Right ventricle myocardium inferior (tissue), 1 donor: ENCODE data around the gene GALK1. TPM values are rescaled to one million over a fixed set of nuclear protein-coding genes. Genes with fewer than 3 reads are reported as not detected.

ENCODE experiments used
- ATAC-seq: fragments of 200-7000 bp; cut with Tn5 transposase; one replicate; pipeline ENCODE4 v1.9.1; 2020; ENCODE audit warnings: mild to moderate bottlenecking, moderate library complexity
- DNase-seq: peaks from one replicate; pipeline ENCODE4 v3.0.0; 2021; ENCODE audit errors: missing footprints
- intact Hi-C: fragments of 100-400 bp; cut with DNase I; formaldehyde crosslinking; loops from one replicate; pipeline ENCODE4 v1.11.0; 2022
- total RNA-seq: library from RNA; stranded (reverse); fragmentation: NEBNext Ultra II Directional; extraction: Animal tissue kit (Norgen Biotek cat#: 25700); gene quantifications from one replicate; pipeline ENCODE4 v1.2.1, GENCODE V29; 2021
- donor health status: DM: no; HTN: yes; CAD: no; lungs with severe emphysema.

Gene GALK1
- total RNA-seq, 1 donor from 2014 or later: 23.8 TPM

DNA sequence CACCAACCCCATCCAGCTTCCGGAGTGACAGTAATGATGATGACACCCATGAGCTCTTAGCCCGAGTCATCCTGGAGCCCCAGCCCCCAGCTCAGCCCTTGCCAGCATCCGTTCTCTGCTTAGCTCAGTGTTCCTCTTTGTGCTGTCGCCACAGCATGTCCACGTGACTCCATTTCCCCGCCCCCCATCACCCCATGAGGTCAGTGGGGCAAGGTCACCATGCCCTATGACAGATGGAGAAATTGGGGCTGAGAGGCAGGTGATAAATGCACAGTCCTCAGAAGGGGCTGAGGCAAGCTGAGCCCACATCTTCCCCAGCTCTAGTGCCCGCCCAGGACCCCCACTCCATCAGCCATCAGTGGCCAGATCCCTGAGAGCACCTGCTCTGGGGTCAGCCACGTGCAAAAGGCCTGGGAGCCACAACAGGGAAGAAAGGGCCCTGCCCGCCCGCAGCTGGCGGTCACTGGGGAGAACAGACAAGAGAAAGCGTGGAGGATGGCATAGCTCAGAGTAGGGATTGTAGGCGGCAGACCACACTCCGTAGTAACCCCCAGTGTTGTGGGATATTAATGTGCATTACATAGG lies 26.7 kb downstream of the GALK1 start:
- ATAC-seq (peak; percentile 26), DNase-seq (peak; percentile 84)
- intact Hi-C loops: no loop called here

DNA sequence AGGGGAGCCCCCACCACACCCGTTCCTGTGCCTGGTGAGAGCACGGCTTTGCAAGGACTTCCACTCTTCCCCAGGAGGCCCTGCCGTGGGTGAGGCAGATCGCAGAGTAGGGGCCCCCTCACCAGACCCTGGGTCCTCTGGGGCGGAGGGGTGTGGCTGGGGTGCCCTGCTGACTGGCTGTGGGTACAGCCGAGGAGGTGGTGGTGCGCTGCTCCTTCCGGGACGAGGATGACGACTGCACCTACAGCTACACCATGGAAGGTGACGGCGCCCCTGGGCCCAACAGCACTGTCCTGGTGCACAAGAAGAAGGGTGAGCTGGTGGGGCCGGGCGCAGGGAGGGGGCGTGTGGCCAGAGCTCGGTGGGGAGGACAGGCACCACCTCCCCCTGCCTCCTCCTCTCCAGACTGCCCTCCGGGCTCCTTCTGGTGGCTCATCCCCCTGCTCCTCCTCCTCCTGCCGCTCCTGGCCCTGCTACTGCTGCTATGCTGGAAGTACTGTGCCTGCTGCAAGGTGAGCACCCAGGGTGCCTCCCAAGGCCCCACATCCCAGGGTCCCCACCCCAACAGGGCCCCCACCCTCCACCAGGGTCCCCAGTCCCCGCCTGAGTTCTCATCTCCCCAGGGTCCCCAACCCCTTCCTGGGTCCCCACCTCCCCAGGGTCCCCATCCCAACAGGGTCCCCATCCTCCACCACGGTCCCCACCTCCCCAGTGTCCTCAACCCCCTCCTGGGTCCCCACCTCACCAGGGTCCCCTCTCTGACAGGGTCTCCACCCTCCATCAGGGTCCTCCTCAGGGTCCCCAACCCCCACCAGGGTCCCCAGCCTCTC lies 27.6 kb downstream of the GALK1 start:
- ATAC-seq (no peak), DNase-seq (peak; percentile 56)
- intact Hi-C loops: no loop called here

DNA sequence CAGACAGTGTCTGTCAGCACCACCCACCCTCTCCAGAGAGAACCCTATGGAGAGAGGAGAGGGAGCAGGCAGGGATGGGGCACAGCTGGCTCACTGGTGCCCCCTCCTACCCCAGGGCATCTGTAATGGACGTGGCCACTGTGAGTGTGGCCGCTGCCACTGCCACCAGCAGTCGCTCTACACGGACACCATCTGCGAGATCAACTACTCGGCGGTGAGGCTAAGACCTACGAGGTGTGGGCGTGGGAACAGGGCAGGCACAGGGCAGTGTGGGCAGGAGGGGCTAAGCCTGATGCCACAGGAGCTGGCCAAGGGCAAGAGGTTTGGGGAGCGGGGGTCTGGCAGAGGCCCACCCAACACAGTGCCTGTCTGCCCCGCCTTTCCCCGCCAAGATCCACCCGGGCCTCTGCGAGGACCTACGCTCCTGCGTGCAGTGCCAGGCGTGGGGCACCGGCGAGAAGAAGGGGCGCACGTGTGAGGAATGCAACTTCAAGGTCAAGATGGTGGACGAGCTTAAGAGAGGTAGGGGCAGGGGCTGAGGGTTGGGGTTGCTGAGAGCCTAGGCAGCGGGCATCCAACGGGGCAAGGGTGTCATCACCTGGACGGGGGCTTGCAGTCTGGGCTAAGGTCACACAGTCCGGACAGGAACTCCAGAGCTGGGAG lies 28.7 kb downstream of the GALK1 start:
- DNase-seq (peak; percentile 37), ATAC-seq (no peak)
- intact Hi-C loops: no loop called here

DNA sequence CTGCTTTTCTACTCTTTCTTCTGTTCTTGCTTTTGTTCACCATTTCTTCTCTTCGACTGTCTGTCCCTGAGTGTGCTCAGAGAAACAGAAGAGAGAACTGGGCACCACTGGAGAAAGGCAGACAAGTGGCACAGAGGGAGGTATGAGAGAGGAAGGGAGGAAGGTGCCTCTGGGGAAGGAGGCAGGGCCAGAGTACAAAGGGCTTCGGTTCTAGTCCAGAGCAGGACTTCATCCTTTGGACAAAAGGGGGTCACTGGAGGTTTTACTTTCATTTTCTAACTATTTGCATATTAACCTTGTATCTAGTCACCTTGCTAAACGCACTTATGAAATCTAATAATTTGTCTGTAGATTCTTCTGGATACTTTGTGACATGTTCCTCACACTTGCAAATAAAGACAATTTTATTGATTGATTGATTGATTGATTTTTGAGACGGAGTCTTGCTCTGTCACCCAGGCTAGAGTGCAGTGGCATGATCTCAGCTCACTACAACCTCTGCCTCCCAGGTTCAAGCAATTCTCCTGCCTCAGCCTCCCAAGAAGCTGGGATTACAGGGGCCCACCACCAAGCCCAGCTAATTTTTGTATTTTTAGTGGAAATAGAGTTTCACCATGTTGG lies 30.2 kb downstream of the GALK1 start:
- intact Hi-C loops: no loop called here
- ATAC-seq (no peak), DNase-seq (no peak)

DNA sequence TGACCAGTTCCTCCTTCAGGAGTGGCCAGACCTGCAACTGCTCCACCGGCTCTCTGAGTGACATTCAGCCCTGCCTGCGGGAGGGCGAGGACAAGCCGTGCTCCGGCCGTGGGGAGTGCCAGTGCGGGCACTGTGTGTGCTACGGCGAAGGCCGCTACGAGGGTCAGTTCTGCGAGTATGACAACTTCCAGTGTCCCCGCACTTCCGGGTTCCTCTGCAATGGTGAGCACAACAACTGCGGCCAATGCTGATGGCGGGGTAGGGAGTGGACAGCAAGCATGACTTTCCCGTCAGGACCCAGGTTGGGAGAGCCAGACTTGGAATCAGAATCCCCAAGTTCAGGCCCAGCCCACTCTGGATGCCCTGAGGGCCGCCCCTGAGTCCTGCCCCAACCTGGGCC lies 31.5 kb downstream of the GALK1 start:
- ATAC-seq (no peak), DNase-seq (peak; percentile 49)
- intact Hi-C loops: no loop called here

DNA sequence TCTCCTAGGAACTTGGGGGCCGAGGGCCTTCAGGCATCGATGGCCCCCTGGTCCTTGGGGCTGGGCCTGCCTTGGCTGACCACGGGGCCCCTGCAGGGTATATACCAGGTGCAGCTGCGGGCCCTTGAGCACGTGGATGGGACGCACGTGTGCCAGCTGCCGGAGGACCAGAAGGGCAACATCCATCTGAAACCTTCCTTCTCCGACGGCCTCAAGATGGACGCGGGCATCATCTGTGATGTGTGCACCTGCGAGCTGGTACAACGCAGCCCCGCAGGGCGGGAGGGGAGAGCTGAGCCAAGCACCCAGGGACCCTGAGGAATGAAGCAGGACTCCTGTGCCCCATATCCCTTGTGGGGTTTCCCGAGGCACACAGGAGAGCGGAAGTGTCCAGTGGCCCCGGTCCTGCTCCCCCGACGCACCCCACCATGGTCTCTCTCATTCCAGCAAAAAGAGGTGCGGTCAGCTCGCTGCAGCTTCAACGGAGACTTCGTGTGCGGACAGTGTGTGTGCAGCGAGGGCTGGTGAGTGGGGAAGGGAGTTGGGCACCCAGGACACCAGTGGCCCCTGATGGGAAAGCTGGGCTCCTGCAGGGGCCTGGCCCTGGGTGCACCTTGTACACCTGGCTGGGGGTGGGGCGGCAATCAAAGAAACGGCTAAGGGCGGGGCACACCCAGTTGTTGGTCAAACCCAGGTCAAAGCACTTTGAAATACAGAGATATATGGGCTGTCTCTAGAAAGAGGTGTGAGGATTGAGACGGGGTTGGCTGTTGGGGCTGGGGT lies 33.1 kb downstream of the GALK1 start:
- ATAC-seq (no peak), DNase-seq (peak; percentile 51)
- intact Hi-C loops: no loop called here

DNA sequence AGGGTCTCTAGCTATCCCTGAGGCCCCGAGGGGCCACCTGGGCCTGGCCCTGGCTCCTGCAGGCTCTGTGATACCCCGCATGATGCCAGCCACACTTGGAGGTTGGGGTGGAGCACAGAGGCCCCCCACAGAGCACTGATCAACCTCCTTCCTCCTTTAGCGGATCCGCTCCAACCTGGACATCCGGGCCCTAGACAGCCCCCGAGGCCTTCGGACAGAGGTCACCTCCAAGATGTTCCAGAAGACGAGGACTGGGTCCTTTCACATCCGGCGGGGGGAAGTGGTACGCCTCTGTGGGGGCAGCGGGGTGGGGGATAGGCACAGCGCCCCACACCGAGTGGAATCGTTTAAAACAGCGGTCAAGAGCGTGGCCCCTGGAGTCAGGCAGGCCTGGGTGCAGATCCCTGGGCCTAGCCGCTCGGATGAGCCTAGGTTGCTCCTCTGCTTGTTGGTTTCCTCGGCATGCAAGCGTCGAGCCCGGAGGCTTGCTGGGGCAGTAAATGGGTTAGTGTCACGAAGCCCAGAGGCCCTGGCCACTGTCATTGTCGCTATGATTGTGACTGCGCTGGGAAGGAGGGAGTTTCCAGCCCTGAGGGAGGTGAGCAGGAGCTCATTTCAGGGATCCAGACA lies 33.8 kb downstream of the GALK1 start:
- intact Hi-C loops: no loop called here
- DNase-seq: peak; percentile 32
- no peak for ATAC-seq

DNA sequence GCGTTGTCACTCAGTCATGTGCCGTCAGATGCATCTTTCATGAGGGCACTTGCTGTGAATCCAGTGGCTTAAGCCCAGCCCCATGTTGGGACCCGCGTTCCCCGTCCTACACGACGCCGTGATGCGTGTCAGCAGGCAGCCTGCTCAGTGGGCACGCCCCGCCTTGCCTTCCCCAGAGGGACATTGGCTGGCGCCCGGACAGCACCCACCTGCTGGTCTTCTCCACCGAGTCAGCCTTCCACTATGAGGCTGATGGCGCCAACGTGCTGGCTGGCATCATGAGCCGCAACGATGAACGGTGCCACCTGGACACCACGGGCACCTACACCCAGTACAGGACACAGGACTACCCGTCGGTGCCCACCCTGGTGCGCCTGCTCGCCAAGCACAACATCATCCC lies 34.9 kb downstream of the GALK1 start:
- DNase-seq: peak; percentile 22
- intact Hi-C loops: no loop called here

DNA sequence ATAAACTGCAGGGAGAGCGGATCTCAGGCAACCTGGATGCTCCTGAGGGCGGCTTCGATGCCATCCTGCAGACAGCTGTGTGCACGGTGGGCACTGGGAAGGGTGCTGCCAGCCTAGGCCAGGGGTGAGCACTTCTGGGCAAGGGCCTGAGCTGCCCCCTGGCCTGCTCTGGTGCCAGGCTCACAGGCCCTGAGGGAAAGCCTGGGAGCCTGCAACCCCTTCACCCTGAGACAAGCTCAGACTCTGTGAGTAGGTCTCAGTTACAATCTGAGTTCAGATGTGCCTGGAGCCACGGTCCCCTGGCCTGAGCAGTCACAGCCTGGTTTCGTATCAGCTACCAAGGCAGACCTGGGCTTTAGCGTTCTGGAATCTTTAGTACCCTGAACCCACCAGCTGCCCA lies 35.6 kb downstream of the GALK1 start:
- intact Hi-C loops: no loop called here
- DNase-seq (peak; percentile 41), ATAC-seq (no peak)

More for the DNA sequence above, 34.9 kb downstream of the GALK1 start:
- ATAC-seq: no peak

DNA sequence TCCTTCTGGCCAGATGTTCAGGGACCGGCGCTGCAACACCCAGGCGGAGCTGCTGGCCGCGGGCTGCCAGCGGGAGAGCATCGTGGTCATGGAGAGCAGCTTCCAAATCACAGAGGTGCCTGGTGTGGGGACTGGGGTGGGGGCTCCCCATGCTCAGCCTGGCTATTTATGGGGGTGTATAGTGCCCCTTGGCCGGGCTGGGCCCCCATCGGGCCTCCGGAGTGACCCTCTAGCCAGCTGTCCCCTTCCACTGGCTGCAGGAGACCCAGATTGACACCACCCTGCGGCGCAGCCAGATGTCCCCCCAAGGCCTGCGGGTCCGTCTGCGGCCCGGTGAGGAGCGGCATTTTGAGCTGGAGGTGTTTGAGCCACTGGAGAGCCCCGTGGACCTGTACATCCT lies 37.6 kb downstream of the GALK1 start:
- DNase-seq (no peak), ATAC-seq (no peak)
- intact Hi-C loops: no loop called here

DNA sequence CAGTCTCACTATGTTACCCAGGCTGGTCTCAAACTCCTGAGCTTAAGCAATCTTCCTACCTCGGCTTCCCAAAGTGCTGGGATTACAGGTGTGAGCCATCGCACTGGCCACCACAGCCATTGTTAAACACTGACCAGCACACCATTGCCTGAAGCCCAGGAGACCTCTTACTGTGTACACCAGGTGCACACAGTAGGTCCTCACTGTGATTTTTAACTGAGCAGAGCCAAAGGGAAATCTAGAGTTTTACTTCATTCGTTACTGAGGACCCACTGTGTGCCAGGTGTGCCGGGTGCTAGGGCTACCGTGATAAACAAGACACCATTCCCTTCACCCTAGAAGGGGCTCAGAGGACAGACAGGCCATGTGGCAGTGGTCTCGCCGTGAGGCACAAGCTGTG lies 39.5 kb downstream of the GALK1 start:
- DNase-seq (peak; percentile 3), ATAC-seq (no peak)
- intact Hi-C loops: no loop called here

DNA sequence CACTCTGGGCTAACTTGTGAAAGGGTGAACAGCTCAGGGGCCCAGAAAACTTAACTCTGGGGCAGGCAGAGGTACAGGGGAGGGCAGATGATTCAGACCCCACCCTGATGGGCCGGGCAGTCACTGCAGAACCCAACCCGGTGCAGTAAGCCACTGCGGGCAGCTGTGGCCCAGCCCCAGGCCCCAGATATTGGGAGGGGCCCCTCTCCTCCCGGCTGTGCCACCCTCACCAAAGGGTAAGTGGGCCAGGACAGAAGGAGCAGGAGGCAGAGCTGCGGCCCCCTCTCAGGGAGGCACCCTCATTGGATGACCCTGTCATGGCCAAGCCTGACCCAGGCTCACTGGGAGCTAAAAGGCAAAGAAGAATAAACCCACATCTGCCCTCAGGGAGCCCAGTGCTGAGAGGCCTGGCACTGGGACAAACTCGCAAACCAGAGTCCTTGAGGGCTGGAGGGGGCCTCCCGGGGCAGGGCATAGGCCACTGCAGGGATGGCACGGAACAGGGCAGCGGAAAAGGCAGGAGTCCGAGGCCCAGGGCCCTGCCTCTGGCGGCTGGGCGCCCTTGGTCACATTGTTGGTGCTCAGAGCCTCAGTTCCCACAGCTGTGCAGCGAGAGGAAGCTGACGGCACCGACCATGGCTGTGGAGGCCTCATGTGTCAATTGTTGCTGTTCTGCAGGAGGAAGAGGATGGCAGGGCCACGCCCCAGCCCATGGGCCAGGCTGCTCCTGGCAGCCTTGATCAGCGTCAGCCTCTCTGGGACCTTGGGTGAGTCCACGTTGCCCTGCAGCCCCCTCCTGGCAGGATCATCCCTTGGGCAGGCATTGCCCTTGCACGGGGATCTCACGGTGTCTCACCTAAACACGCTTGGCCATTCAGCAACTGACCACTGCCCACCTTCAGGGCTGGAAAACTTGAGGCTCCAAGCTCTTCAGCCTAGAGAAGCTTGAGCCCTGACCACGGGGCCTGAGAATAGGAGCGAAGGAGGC lies 40.7 kb downstream of the GALK1 start:
- DNase-seq (peak; percentile 41), ATAC-seq (no peak)
- intact Hi-C loops: no loop called here

DNA sequence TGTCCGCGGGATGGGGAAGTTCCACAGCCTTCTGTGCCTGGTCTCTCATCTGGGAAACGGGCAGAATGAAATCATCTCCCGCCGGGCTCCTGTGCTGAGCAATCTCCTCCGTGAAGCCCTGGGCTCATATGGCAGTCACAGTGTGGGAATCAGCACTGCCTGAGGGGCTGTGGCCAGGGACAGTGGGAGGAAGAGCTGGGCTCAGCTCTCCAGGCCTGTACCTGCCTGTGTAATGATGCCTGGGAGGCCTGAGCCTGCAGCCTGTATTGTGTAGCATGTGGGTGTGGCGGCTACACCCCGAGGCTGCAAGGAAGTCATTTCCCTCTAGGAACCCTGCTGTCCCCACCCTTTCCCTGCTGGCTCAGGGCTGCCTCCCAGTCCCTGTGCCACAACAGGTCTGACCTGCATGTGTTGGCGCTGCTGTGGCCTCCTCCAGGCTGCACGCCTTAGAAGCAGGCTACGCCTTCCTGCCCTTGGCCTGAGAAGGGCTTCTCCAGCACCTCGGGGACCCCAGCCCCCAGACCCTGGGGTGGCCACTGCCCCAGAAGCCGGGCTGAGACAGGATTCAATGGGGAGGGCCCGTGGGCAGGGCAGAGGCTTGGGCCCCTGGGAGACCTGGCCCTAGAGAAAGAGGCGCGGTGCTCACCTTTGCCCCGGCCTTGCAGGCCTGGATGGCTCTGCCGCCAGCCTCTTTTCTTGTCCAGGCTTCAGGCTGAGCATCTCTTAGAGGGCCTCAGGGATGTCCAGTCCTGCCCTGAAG lies 41.6 kb downstream of the GALK1 start:
- ATAC-seq (peak; percentile 26), DNase-seq (peak; percentile 56)
- intact Hi-C loops: no loop called here

DNA sequence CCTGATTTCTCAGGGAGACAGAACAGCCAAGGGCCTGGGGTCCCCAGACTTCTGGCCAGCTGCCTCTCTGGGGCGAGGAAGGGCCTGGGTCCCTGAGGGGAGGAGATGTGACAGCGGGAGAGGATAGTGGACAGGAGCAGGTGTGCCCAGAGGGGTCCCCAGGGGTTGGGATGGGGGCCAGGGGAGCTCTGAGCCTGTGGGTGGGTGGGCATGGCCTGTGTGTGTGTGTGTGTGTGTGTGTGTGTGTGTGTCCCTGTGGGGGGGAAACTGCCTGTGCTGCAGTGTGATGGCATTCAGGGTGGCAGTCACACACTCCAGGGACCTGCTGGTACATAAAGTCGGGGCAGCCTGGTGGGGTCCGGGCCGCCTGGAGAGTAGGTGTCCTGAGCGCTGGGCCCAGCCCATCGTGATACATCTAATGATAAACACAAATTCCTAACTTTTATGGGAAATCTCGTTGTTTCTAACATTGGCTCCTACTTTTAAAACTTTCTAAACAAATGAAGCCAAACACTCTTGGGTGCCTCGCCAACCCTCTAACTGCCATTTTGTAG lies 42.4 kb downstream of the GALK1 start:
- ATAC-seq (no peak), DNase-seq (peak; percentile 17)
- intact Hi-C loops: no loop called here

DNA sequence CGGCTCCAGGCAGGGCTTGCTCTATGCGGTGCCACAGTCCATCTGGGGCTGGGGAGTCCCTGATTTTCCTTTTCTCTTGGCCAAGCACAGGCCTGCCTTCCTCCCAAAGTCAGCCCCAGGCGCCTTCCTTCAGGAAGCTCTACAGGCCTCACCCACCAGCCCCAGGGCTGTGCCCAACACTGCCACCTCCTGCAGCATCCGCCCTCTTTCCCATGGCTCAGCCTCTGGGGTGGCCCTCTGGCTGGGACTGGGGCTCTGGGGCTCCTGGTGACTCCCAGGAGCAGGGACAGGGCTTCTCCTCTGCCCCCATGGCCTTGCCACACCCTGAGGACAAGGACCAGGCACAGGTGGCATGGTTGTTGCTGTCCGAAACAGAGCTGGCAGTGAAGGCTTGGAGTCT lies 42.9 kb downstream of the GALK1 start:
- intact Hi-C loops: no loop called here
- DNase-seq: peak; percentile 34
- no peak for ATAC-seq

DNA sequence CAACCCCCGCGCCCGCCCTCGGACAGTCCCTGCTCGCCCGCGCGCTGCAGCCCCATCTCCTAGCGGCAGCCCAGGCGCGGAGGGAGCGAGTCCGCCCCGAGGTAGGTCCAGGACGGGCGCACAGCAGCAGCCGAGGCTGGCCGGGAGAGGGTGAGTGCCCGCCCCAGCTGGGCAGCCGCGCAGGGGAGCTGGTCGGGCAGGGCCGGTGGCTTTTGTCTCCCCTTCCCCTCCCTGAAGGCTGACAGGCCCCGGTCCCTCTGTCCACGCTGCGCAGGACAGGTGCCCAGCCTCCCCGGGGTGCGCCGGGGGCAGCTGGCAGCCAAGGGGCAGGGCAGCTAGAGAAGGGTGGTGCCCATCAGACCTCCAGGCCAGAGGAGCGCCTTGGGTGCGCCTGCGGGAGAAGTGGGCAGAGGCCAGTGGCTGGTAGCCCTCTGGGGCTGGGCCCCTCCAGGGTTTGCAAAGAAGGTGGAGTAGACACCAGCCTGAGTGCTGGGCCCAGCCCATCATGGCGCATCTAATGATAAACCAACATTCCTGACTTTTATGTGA lies 43.5 kb downstream of the GALK1 start:
- DNase-seq (peak; percentile 65), ATAC-seq (peak; percentile 14)
- intact Hi-C loops: no loop called here
